Upper lobe of right lung (tissue), 1 donor: ENCODE measurements around the gene PRKG1. TPM values are rescaled to one million over a fixed set of nuclear protein-coding genes. Genes with fewer than 3 reads are reported as not detected.
"Not testable (repeated sequence)": the region's sequence is repeated elsewhere in the genome, so short reads cannot be mapped to it uniquely, and the experiment has no call there.

Experiments used
- ATAC-seq: fragments of 200-7000 bp; cut with Tn5 transposase; one replicate; pipeline ENCODE4 v1.9.1; 2020; ENCODE audit warnings: mild to moderate bottlenecking, moderate library complexity
- DNase-seq: peaks from one replicate; pipeline ENCODE4 v3.0.0-alpha.2; 2020
- H3K27ac ChIP-seq: fragments of 200-600 bp; one replicate; pipeline ENCODE4 v1.8.0; 2022
- H3K27me3 ChIP-seq: fragments of 200-600 bp; one replicate; pipeline ENCODE4 v1.8.0; 2022; ENCODE audit warnings: mild to moderate bottlenecking
- H3K36me3 ChIP-seq: fragments of 200-600 bp; one replicate; pipeline ENCODE4 v1.8.0; 2022
- H3K4me1 ChIP-seq: fragments of 200-600 bp; one replicate; pipeline ENCODE4 v1.8.0; 2022
- H3K4me3 ChIP-seq: fragments of 200-600 bp; one replicate; pipeline ENCODE4 v1.8.0; 2022; ENCODE audit warnings: mild to moderate bottlenecking
- H3K9me3 ChIP-seq: fragments of 200-600 bp; one replicate; pipeline ENCODE4 v1.8.0; 2022
- CTCF ChIP-seq: fragments of 200-600 bp; IDR thresholded peaks from one replicate; pipeline ENCODE4 v1.8.0; 2022; ENCODE audit warnings: antibody characterized with exemption
- intact Hi-C: fragments of 100-400 bp; cut with DNase I; formaldehyde crosslinking; loops from one replicate; pipeline ENCODE4 v1.11.0; 2022
- total RNA-seq: library from RNA; stranded (reverse); fragmentation: NEBNext Ultra II Directional; extraction: Animal tissue kit (Norgen Biotek cat#: 25700); gene quantifications from one replicate; pipeline ENCODE4 v1.2.1, GENCODE V29; 2021
- donor health status: DM: no; HTN: yes; CAD: no; lungs with severe emphysema.

PRKG1 gene
- total RNA-seq, 1 donor from 2014 or later = 30.0 TPM

GRCh38 chr10:51747216-51747615 is 672.9 kb downstream of the PRKG1 start:
- no peak for DNase-seq
- Histone ChIP-seq H3K36me3 (no peaks in the 10 kb centered on the region), H3K4me1 (no peaks in the 10 kb centered on the region), H3K27ac (no peak overlapping the region), H3K27me3 (no peaks in the 10 kb centered on the region), H3K9me3 (no peaks in the 10 kb centered on the region), H3K4me3 (no peak overlapping the region)
- no peak for TF ChIP-seq CTCF
- ATAC-seq = no peak
- intact Hi-C loops = no loop called here

- ATAC-seq = no peak
- intact Hi-C loops = no loop called here
- no peak overlapping the region for H3K4me3 ChIP-seq
Measured at GRCh38 chr10:51748959-51749358, 674.7 kb downstream of the PRKG1 start.

DNA sequence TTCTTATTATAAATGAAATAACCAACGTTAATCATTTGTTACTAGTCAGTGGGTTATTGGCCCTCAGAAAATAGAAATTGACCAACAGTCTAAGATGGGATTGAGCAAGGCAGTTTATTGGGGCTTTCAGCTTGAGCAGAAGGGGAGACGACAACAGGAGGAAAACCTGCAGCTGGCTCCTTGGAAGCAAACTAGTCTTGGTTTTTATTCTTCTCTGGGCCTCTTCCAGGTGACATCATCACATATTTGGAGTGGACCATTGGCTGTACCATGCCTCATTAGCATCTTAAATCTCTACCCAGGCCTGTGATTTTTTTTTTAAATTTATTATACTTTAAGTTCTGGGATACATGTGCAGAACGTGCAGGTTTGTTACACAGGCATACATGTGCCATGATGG is 684.1 kb downstream of the PRKG1 start:
- H3K9me3 ChIP-seq = no peaks in the 10 kb centered on the region
- no peak for TF ChIP-seq CTCF
- no peak overlapping the region for H3K4me3 ChIP-seq
- no peaks in the 10 kb centered on the region for H3K4me1 ChIP-seq
- DNase-seq (no peak), ATAC-seq (no peak)
- no peaks in the 10 kb centered on the region for H3K27me3 ChIP-seq
- H3K36me3 ChIP-seq = no peaks in the 10 kb centered on the region
- H3K27ac ChIP-seq = no peak overlapping the region
- intact Hi-C loops = no loop called here

More at GRCh38 chr10:51748959-51749358, 674.7 kb downstream of the PRKG1 start:
- no peak for DNase-seq
- no peaks in the 10 kb centered on the region for H3K4me1 ChIP-seq
- H3K27ac ChIP-seq = no peak overlapping the region
- no peak for TF ChIP-seq CTCF
- no peaks in the 10 kb centered on the region for H3K36me3 ChIP-seq
- H3K9me3 ChIP-seq = no peaks in the 10 kb centered on the region
- no peaks in the 10 kb centered on the region for H3K27me3 ChIP-seq

- H3K27ac ChIP-seq, H3K4me1 ChIP-seq, DNase-seq, H3K36me3 ChIP-seq, intact Hi-C loops, H3K9me3 ChIP-seq, H3K27me3 ChIP-seq, ATAC-seq, H3K4me3 ChIP-seq: not testable (repeated sequence)
Measured at GRCh38 chr10:51758838-51759237, 684.6 kb downstream of the PRKG1 start.

DNA sequence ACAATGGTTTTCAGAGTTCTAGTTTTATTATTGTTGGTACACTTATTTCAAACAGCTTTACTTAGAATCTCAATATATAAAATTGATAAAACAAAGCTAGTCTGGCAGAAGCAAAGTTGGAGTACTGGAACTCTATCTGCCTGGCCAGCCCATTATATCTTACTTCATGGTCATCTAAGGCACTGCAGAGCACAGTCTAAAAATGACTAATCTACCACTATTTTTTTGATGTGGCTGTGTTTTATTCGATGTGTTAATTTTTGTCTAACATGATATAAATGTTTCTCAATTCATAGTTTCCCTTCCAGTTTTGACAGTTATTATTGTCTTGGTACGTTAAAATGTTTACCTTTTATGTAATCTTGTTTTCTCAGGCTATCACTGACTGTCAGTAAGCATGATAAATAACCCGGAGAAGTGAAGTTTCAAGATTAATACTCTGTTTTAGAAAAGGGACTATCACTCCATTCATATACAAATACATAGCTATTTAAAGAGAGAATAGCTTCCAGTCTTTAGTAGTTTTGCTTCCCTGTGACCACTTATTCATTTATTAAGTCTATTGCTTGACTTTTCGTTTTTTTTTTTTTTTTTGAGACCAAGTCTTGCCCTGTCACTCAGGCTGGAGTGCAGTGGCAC is 685.7 kb downstream of the PRKG1 start:
- TF ChIP-seq CTCF = no peak

GRCh38 chr10:51760864-51761640 is 686.8 kb downstream of the PRKG1 start:
- ATAC-seq = no peak
- H3K27me3 ChIP-seq = no peaks in the 10 kb centered on the region
- no peak for TF ChIP-seq CTCF
- no peaks in the 10 kb centered on the region for H3K4me1 ChIP-seq
- intact Hi-C loops = no loop called here
- H3K36me3 ChIP-seq = no peaks in the 10 kb centered on the region
- H3K9me3 ChIP-seq = no peaks in the 10 kb centered on the region
- no peak for DNase-seq
- H3K27ac ChIP-seq = no peak overlapping the region
- no peak overlapping the region for H3K4me3 ChIP-seq

More for the DNA sequence above, 685.7 kb downstream of the PRKG1 start:
- Histone ChIP-seq H3K4me1 (no peaks in the 10 kb centered on the region), H3K36me3 (no peaks in the 10 kb centered on the region), H3K4me3 (no peak overlapping the region), H3K27me3 (no peaks in the 10 kb centered on the region), H3K27ac (no peak overlapping the region), H3K9me3 (no peaks in the 10 kb centered on the region)
- ATAC-seq (no peak), DNase-seq (no peak)
- intact Hi-C loops = no loop called here
